OCI-LY1 (cell line): ENCODE measurements around the gene CCL1.

Experiments
- H2AFZ ChIP-seq: fragments of 200-600 bp; sonication (generic), shearing (Covaris generic); 2 replicates; pipeline ENCODE4 v1.6.0; 2014; ENCODE audit warnings: antibody characterized with exemption, mild to moderate bottlenecking, low read length
- H3F3A ChIP-seq: fragments of 200-600 bp; sonication (generic), shearing (Covaris generic); 2 replicates; pipeline ENCODE4 v1.6.0; 2014; ENCODE audit warnings: mild to moderate bottlenecking, antibody characterized with exemption, low read length, moderate library complexity; ENCODE audit not compliant: insufficient read depth
- H3K27ac ChIP-seq: fragments of 200-600 bp; sonication (generic); 2 replicates; pipeline ENCODE4 v1.5.1; 2014; ENCODE audit warnings: low read length, mixed run types, mild to moderate bottlenecking, low read depth; ENCODE audit not compliant: poor library complexity, severe bottlenecking
- H3K27me3 ChIP-seq: fragments of 200-600 bp; sonication (generic); 2 replicates; pipeline ENCODE4 v1.6.0; 2014; ENCODE audit warnings: antibody characterized with exemption, mild to moderate bottlenecking, low read length, moderate library complexity; ENCODE audit not compliant: insufficient read depth
- H3K36me3 ChIP-seq: fragments of 200-600 bp; sonication (generic); 2 replicates; pipeline ENCODE4 v1.6.1; 2014; ENCODE audit warnings: mild to moderate bottlenecking, antibody characterized with exemption, low read length, moderate library complexity, mixed read lengths; ENCODE audit not compliant: insufficient read depth
- H3K4me1 ChIP-seq: fragments of 200-600 bp; sonication (generic); 2 replicates; pipeline ENCODE4 v1.5.1; 2014; ENCODE audit warnings: mild to moderate bottlenecking, low read length, moderate library complexity; ENCODE audit not compliant: insufficient read depth, severe bottlenecking
- H3K4me2 ChIP-seq: fragments of 200-600 bp; sonication (generic), shearing (Covaris generic); 2 replicates; pipeline ENCODE4 v1.6.1; 2014; ENCODE audit warnings: low read length
- H3K4me3 ChIP-seq: fragments of 200-600 bp; sonication (generic); 2 replicates; pipeline ENCODE4 v1.5.1; 2014; ENCODE audit warnings: low read length, low read depth, mild to moderate bottlenecking, mixed read lengths; ENCODE audit not compliant: poor library complexity, severe bottlenecking
- H3K79me2 ChIP-seq: fragments of 200-600 bp; shearing (Covaris generic); 2 replicates; pipeline ENCODE4 v1.6.1; 2016; ENCODE audit warnings: mixed run types, low read length, mixed read lengths; ENCODE audit not compliant: insufficient read depth
- H3K9ac ChIP-seq: fragments of 200-600 bp; sonication (generic), shearing (Covaris generic); 2 replicates; pipeline ENCODE4 v1.6.1; 2014; ENCODE audit warnings: mild to moderate bottlenecking, low read length, mixed read lengths
- H3K9me2 ChIP-seq: fragments of 200-600 bp; sonication (generic), shearing (Covaris generic); 2 replicates; pipeline ENCODE4 v1.6.1; 2014; ENCODE audit warnings: low read depth, mild to moderate bottlenecking, low read length, mixed read lengths
- H3K9me3 ChIP-seq: fragments of 200-600 bp; shearing (Covaris generic); 2 replicates; pipeline ENCODE4 v1.6.1; 2014; ENCODE audit warnings: low read length, mixed read lengths
- H4K20me1 ChIP-seq: fragments of 200-600 bp; sonication (generic), shearing (Covaris generic); 2 replicates; pipeline ENCODE4 v1.6.0; 2016; ENCODE audit warnings: mild to moderate bottlenecking, low read length; ENCODE audit not compliant: insufficient read depth
- CTCF ChIP-seq: fragments of 200-600 bp; sonication (generic), shearing (Covaris generic); IDR thresholded peaks from 2 replicates; pipeline ENCODE4 v1.5.1; 2017; ENCODE audit warnings: mild to moderate bottlenecking, antibody characterized with exemption, low read length, moderate library complexity, mixed read lengths
- EZH2 ChIP-seq: fragments of 200-600 bp; sonication (generic), shearing (Covaris generic); IDR thresholded peaks from 2 replicates; pipeline ENCODE4 v1.8.0; 2017; ENCODE audit warnings: borderline replicate concordance, mixed run types, mild to moderate bottlenecking, antibody characterized with exemption, low read length, moderate library complexity, mixed read lengths

Gene CCL1

GRCh38 chr17:34383216-34383615 lies 20.2 kb upstream of the CCL1 start:
- no peak overlapping the region for H3K4me3 ChIP-seq
- no peaks in the 10 kb centered on the region for H3K9me2 ChIP-seq
- no peaks in the 10 kb centered on the region for H4K20me1 ChIP-seq
- no peak overlapping the region for H2AFZ ChIP-seq
- no peak overlapping the region for H3K4me2 ChIP-seq
- H3K36me3 ChIP-seq, result no peaks in the 10 kb centered on the region
- no peaks in the 10 kb centered on the region for H3K4me1 ChIP-seq
- TF ChIP-seq CTCF (no peak), EZH2 (no peak)
- no peaks in the 10 kb centered on the region for H3K9me3 ChIP-seq
- 0 out of 2 replicates have a peak, but pooled peaks cover 5% of the 10 kb centered on the region for H3K27me3 ChIP-seq
- H3K27ac ChIP-seq, result no peak overlapping the region
- no peaks in the 10 kb centered on the region for H3F3A ChIP-seq
- no peaks in the 10 kb centered on the region for H3K79me2 ChIP-seq
- no peak overlapping the region for H3K9ac ChIP-seq

DNA sequence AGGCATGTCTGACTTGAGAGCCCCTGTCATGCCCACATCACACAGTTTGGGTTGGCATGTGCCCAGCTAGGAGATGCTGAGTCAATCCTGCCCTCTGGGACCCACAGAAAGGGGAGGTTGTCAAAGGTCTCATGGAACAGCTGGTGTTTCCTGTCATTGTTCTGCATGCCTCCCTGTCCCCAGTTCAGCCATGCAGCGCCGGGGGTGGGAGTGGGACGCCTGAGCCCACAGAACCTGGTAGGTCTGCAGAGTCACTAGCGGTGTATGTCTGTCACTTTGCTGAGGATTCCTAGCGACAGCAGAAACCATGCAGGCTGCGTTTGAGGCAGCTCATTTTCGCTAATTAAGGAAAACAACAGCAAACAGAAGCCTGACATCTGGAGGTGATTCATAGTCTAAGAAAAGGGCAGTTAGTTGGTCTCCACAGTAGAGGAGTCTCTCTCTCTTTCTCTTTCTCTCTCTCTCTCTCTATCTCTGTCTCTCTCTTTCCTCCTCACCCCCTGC lies 19.6 kb upstream of the CCL1 start:
- 0 out of 2 replicates have a peak, but pooled peaks cover 5% of the 10 kb centered on the region for H3K27me3 ChIP-seq
- no peak overlapping the region for H3K27ac ChIP-seq
- no peaks in the 10 kb centered on the region for H3F3A ChIP-seq
- no peak overlapping the region for H3K9ac ChIP-seq
- TF ChIP-seq EZH2 (no peak), CTCF (no peak)
- no peaks in the 10 kb centered on the region for H3K36me3 ChIP-seq
- no peaks in the 10 kb centered on the region for H3K9me3 ChIP-seq
- no peaks in the 10 kb centered on the region for H3K9me2 ChIP-seq
- no peak overlapping the region for H3K4me3 ChIP-seq
- no peaks in the 10 kb centered on the region for H4K20me1 ChIP-seq
- H3K4me2 ChIP-seq, result no peak overlapping the region
- no peaks in the 10 kb centered on the region for H3K79me2 ChIP-seq
- H2AFZ ChIP-seq, result no peak overlapping the region
- H3K4me1 ChIP-seq, result no peaks in the 10 kb centered on the region

GRCh38 chr17:34379868-34380267 lies 16.8 kb upstream of the CCL1 start:
- Histone ChIP-seq H3K36me3 (no peaks in the 10 kb centered on the region), H2AFZ (no peak overlapping the region), H3K79me2 (no peaks in the 10 kb centered on the region), H3K9me2 (no peaks in the 10 kb centered on the region), H3K27me3 (0 out of 2 replicates have a peak, but pooled peaks cover 5% of the 10 kb centered on the region), H3K4me1 (no peaks in the 10 kb centered on the region), H3K9me3 (no peaks in the 10 kb centered on the region), H3K27ac (no peak overlapping the region), H3K9ac (no peak overlapping the region), H4K20me1 (no peaks in the 10 kb centered on the region), H3K4me2 (no peak overlapping the region), H3K4me3 (no peak overlapping the region), H3F3A (no peaks in the 10 kb centered on the region)
- TF ChIP-seq EZH2, result no peak
- no peak for TF ChIP-seq CTCF
